ENCODE data around the gene PEX16. TPM values are rescaled to one million over a fixed set of nuclear protein-coding genes. Genes with fewer than 3 reads are reported as not detected.
A peak's percentile ranks its signal among the peaks of the same experiment; 100 is the strongest.

PEX16 gene
- total RNA-seq, 1 donor from 2014 or later: 37.4 TPM

DNA sequence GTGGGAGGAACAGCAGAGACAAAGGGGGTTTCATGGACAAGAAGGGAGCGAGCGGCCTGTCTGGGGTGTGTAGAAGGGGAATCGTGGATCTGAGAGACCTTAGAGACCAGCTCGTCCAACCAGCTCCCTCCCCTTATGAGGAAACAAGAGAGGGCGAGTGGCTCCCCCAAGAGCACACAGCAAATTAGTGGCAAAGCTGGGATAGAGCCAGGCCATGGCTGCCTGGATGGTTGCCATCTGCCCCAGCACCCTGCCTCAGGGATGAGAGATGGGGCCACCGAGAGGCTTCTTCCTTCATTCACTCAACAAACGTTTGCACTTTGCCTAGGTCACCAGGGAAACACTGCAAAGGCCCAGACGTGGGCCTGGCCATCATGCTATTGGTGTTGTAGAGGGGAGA, 28.1 kb downstream of the PEX16 start:
- DNase-seq (ENCODE audit: low read depth): no peak
- Histone ChIP-seq H3K27me3 (ENCODE audit: control insufficient read depth, insufficient read depth, low read length) (peaks cover 19% of the 10 kb centered on the region), H3K36me3 (ENCODE audit: control insufficient read depth, insufficient read depth, low read length) (no peaks in the 10 kb centered on the region), H3K4me3 (ENCODE audit: low read depth, low read length) (no peak overlapping the region)
- no peak for TF ChIP-seq CTCF (IDR thresholded peaks at IDR 0.05; ENCODE audit: insufficient read depth, low read length, poor library complexity, severe bottlenecking)

GRCh38 chr11:45887587-45887986, 30.1 kb downstream of the PEX16 start:
- no peak for TF ChIP-seq CTCF (IDR thresholded peaks at IDR 0.05; ENCODE audit: insufficient read depth, low read length, poor library complexity, severe bottlenecking)
- Histone ChIP-seq H3K27me3 (ENCODE audit: control insufficient read depth, insufficient read depth, low read length) (peaks cover 15% of the 10 kb centered on the region), H3K36me3 (ENCODE audit: control insufficient read depth, insufficient read depth, low read length) (no peaks in the 10 kb centered on the region), H3K4me3 (ENCODE audit: low read depth, low read length) (no peak overlapping the region)
- DNase-seq (ENCODE audit: low read depth): no peak

GRCh38 chr11:45886816-45887520, 30.7 kb downstream of the PEX16 start:
- H3K27me3 ChIP-seq (ENCODE audit: control insufficient read depth, insufficient read depth, low read length): peaks cover 15% of the 10 kb centered on the region
- no peak overlapping the region for H3K4me3 ChIP-seq (ENCODE audit: low read depth, low read length)
- TF ChIP-seq CTCF (IDR thresholded peaks at IDR 0.05; ENCODE audit: insufficient read depth, low read length, poor library complexity, severe bottlenecking): no peak
- no peaks in the 10 kb centered on the region for H3K36me3 ChIP-seq (ENCODE audit: control insufficient read depth, insufficient read depth, low read length)
- DNase-seq (ENCODE audit: low read depth): no peak

DNA sequence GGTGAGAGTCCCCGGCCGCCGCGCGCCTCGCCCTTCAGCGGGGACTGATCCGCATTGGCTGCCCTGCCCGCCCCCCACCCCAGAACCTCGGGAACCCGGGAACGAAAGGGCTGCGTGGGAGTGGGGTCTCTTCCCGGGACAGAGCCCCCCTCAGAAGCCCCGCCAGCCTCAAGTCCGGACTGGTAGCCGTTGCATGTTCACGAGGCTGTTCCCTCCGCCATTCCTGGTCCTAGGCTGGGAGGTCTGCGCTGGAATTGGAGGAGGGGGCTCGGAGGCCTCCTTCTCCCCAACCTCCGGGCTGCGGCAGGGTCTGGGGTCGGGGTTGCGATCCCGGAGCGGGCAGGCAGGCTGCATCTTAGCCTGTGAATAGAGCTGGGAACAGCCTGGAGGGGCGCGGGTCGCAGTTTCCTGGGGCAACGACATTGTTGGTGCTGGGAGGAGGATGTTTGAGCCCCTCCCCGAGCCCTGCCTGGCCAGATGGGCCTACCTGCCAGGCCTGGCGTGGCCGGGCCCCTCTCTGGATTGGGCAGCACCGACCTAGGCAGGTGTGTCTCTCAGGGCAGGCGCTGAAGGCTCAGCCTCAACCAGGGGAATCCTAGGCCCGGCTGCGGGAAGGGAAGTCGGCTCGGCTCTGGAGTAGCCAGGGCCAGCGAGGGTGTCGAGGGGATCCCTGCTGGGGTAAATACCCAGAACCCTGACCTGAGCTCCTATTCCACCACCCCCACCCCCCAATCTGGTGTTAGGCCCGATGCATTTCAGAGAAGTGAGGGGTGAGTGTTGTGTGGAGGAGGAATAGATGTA, 31.6 kb downstream of the PEX16 start:
- peak overlapping the region; percentile 30 for H3K4me3 ChIP-seq (ENCODE audit: low read depth, low read length)
- no peak for TF ChIP-seq CTCF (IDR thresholded peaks at IDR 0.05; ENCODE audit: insufficient read depth, low read length, poor library complexity, severe bottlenecking)
- H3K36me3 ChIP-seq (ENCODE audit: control insufficient read depth, insufficient read depth, low read length): no peaks in the 10 kb centered on the region
- peaks cover 11% of the 10 kb centered on the region for H3K27me3 ChIP-seq (ENCODE audit: control insufficient read depth, insufficient read depth, low read length)
- DNase-seq (ENCODE audit: low read depth): no peak

DNA sequence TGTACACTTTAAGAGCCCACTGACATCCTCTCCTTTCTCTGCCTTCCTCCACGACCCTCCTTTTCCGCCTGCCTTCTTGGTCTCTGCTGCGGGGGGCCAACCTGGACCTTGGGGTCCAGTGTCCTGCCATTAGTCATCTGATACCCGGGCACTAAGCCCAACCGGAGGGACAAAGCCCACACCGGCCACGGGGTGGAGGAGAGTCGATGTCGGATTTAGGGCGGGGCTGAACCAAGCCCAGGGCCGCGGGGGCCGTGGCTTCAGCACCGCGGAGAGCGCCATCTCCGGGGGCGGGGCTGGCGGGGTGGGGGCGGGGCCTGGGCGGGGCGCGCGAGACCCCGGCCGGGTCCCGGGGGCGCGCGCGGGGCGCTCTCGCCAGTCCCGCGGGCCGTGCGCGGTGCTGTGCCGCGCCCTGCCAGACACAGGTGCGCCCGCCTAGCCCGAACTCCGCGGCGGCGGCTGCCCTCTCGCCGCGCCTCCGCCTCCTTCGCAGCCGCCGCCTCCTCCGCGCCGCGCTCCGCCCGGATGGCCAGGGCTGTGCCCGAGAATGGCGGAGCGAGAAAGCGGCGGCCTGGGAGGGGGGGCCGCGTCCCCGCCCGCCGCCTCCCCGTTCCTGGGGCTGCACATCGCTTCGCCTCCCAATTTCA, 32.3 kb downstream of the PEX16 start, which contains the start of gene MAPK8IP1:
Gene MAPK8IP1 (plus strand): TSS at position 378 of the 647 bp plus-strand sequence. CDS start 170 bp downstream, at position 548.
- no peaks in the 10 kb centered on the region for H3K36me3 ChIP-seq (ENCODE audit: control insufficient read depth, insufficient read depth, low read length)
- DNase-seq (ENCODE audit: low read depth): no peak
- no peak for TF ChIP-seq CTCF (IDR thresholded peaks at IDR 0.05; ENCODE audit: insufficient read depth, low read length, poor library complexity, severe bottlenecking)

More for the DNA sequence above, 32.3 kb downstream of the PEX16 start, which contains the start of gene MAPK8IP1:
- Histone ChIP-seq H3K4me3 (ENCODE audit: low read depth, low read length) (peak within 1 kb of the TSS; percentile 30), H3K27me3 (ENCODE audit: control insufficient read depth, insufficient read depth, low read length) (peaks cover 11% of the 10 kb centered on the region)

Measured in kidney epithelial cell (primary cell).